GM12892 (cell line): Measurements from ENCODE around the gene VCL.

Source experiments
- DNase-seq: peaks from one replicate; pipeline ENCODE4 v3.0.0; 2011; ENCODE audit not compliant: insufficient read length
- FAIRE-seq: peaks from 2 replicates; lab custom pipeline; 2011; peaks lifted over from hg19 to GRCh38; lab: Jason Lieb, UNC
- POLR2A ChIP-seq: IDR thresholded peaks from 2 replicates; pipeline ENCODE4 v1.6.1; 2011; ENCODE audit warnings: low read depth, low read length, control low read depth
- POLR2AphosphoS5 ChIP-seq: IDR thresholded peaks from 2 replicates; pipeline ENCODE4 v1.6.1; 2011; ENCODE audit warnings: low read depth, low read length, control low read depth
- TAF1 ChIP-seq: IDR thresholded peaks from 2 replicates; pipeline ENCODE4 v1.6.1; 2011; ENCODE audit warnings: low read depth, mild to moderate bottlenecking, control low read depth, low read length, borderline replicate concordance

VCL gene

GRCh38 chr10:74072503-74072902 is 74.6 kb downstream of the VCL start:
- no peak for FAIRE-seq
- no peak for DNase-seq
- TF ChIP-seq TAF1 = no peak
- TF ChIP-seq POLR2A = no peak
- no peak for TF ChIP-seq POLR2AphosphoS5

DNA sequence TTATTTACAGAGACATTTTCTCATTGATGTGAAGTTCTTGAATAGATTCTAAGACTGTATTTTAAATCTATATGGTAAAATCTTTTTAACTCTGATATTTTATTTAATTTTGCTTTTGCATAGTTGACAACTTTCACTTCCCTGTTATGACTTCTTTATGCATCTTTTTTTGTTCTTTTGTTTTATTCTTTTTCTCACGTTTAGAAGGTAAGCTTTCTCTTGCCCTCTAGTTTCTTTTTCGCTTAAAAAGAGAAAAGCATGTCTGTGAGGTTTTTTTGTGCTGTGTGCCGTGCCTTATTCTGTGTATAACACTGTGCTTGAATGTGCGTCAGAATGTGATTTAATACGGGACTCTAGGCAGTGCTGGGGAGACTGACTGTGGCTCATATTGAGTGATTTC is 78.0 kb downstream of the VCL start:
- TF ChIP-seq POLR2A = no peak
- no peak for TF ChIP-seq TAF1
- TF ChIP-seq POLR2AphosphoS5 = no peak
- FAIRE-seq = no peak
- no peak for DNase-seq

DNA sequence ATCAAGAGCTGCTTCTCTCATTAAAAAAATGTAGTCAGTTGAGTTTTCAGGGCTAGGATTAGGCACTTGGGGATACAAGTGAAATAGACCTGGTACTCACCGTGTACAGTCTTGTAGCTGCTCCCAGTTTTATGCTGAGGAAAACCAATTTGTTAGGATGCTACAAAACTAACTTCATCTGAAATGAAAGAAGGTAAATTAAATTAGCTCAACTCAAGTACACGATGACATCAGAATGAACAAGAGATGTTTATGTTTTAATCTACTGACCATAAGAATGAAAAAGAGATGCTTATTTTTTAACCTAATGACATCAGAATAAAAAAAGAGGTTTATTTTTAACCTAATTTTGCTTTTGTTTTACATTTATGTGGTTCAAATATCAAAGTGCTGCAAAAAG is 79.0 kb downstream of the VCL start:
- DNase-seq (no peak), FAIRE-seq (no peak)
- TF ChIP-seq POLR2A (no peak), TAF1 (no peak), POLR2AphosphoS5 (no peak)

GRCh38 chr10:74077416-74077815 is 79.5 kb downstream of the VCL start:
- TF ChIP-seq POLR2A = no peak
- TF ChIP-seq POLR2AphosphoS5 = no peak
- TF ChIP-seq TAF1 = no peak
- DNase-seq = no peak
- FAIRE-seq = no peak

GRCh38 chr10:74078037-74078436 is 80.1 kb downstream of the VCL start:
- DNase-seq = no peak
- no peak for FAIRE-seq
- TF ChIP-seq TAF1 = no peak
- TF ChIP-seq POLR2A = no peak
- TF ChIP-seq POLR2AphosphoS5 = no peak

- DNase-seq = no peak
- TF ChIP-seq POLR2A (no peak), TAF1 (no peak), POLR2AphosphoS5 (no peak)
- peak; percentile 51 for FAIRE-seq
Measured at GRCh38 chr10:74079028-74079935, 81.4 kb downstream of the VCL start.

DNA sequence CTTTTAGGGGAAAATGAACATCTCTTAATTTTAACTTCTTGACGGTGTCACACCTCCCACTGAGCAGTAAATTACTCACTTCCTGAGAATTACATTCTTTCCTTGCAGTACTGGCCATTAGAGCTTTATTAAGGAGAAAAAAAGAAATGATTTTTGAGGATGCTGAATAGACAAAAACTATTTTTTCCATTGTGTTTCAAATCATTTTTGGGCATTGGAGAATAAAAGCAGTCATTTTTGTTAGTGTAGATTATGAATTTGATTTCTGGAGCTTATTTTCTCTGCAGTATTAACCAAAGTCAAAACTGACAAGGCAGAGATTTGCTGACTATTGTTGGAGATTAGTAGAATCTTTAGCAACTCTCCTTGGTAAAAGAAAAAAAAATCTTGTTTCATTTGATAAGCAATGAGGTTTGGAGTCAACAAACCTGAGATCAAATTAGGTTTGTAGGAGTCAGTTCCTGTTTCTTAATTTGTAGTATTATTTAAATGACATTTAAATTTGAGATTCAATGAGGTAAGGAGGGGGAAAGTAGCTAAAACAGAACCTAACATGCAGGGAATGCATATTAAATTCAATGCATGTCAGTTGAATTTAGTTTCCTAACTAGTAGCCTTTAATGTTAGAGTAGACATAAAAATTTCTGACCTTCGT is 82.1 kb downstream of the VCL start:
- DNase-seq (no peak), FAIRE-seq (no peak)
- TF ChIP-seq POLR2A (no peak), TAF1 (no peak), POLR2AphosphoS5 (no peak)

- FAIRE-seq = peak; percentile 44
- no peak for DNase-seq
- TF ChIP-seq TAF1 (no peak), POLR2A (no peak), POLR2AphosphoS5 (no peak)
Measured at GRCh38 chr10:74081192-74081803, 83.4 kb downstream of the VCL start.

DNA sequence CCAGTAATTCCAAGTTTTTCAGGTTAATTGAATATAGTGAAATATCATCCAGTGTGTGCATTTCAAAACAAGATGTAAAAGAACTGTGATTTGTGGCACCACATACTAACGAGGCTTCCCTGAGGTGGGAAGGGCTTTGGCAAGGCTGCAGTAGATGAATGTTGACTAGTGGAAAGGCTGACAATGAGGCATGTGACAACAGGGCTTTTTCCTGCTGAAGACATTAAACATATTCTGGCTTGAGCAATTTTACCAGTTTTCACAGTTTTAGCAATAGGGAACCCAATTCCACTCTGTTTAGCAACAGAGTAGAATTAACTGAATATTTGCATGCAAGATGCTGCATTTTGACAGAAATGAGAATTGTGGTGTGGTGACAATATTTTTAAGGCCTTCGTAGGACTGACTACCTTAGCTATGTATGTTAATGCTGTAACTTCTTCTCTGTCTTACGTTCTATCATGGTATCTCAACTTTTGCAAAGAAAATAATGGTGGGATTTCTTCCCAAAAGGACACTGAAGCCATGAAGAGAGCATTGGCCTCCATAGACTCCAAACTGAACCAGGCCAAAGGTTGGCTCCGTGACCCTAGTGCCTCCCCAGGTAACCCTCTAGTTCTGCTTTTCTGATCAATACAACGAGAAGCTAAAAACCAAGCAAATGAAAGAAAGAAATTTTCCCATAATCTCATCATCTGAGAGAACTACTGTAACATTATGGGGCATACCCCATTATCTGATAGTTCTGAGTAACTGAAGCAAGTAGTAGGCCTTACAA is 84.2 kb downstream of the VCL start:
- FAIRE-seq (no peak), DNase-seq (no peak)
- TF ChIP-seq TAF1 (no peak), POLR2AphosphoS5 (no peak), POLR2A (no peak)

- FAIRE-seq = no peak
- DNase-seq = no peak
Measured at GRCh38 chr10:74083304-74083703, 85.4 kb downstream of the VCL start.

More at GRCh38 chr10:74083304-74083703, 85.4 kb downstream of the VCL start:
- TF ChIP-seq TAF1 = no peak
- TF ChIP-seq POLR2A = no peak
- no peak for TF ChIP-seq POLR2AphosphoS5
